GM19397 (cell line): Measurements from ENCODE around the gene UQCC3.
"Not testable (repeated sequence)": the region's sequence is repeated elsewhere in the genome, so short reads cannot be mapped to it uniquely, and the experiment has no call there.

ENCODE experiments used
- ATAC-seq: cut with Tn5 transposase; IDR thresholded peaks from one replicate; pipeline ENCODE4 v1.9.1; 2021; ENCODE audit warnings: mild to moderate bottlenecking, moderate library complexity; ENCODE audit not compliant: unreplicated experiment

UQCC3 gene

GRCh38 chr11:62665599-62666258 lies 5.7 kb upstream of the UQCC3 start:
- ATAC-seq, result no peak

- no peak for ATAC-seq
Measured at GRCh38 chr11:62666259-62666926, 5.1 kb upstream of the UQCC3 start.

GRCh38 chr11:62667460-62667859 lies 4.0 kb upstream of the UQCC3 start:
- no peak for ATAC-seq

- ATAC-seq, result no peak
Measured at GRCh38 chr11:62669420-62670161, 1.9 kb upstream of the UQCC3 start.

GRCh38 chr11:62671236-62671607 lies 251 bp upstream of the UQCC3 start:
- ATAC-seq, result no peak

GRCh38 chr11:62673196-62673525 lies 1.7 kb downstream of the UQCC3 start:
- no peak for ATAC-seq

- not testable (repeated sequence) for ATAC-seq
Measured at GRCh38 chr11:62675415-62675814, 3.9 kb downstream of the UQCC3 start.

- ATAC-seq, result no peak
Measured at GRCh38 chr11:62676698-62677097, 5.2 kb downstream of the UQCC3 start.

GRCh38 chr11:62677156-62677555 lies 5.7 kb downstream of the UQCC3 start:
- ATAC-seq, result no peak

- no peak for ATAC-seq
Measured at GRCh38 chr11:62677714-62678113, 6.2 kb downstream of the UQCC3 start.

- ATAC-seq, result no peak
Measured at GRCh38 chr11:62678433-62678769, 6.9 kb downstream of the UQCC3 start.

- ATAC-seq, result peak; percentile 70
Measured at GRCh38 chr11:62678770-62679696, 7.6 kb downstream of the UQCC3 start, which contains the start of gene UBXN1. TSS of gene UBXN1 (minus strand) at chr11:62679073. CDS start at chr11:62678923, 150 bp downstream.

GRCh38 chr11:62680825-62681240 lies 9.4 kb downstream of the UQCC3 start:
- no peak for ATAC-seq

GRCh38 chr11:62682518-62682917 lies 11.0 kb downstream of the UQCC3 start:
- ATAC-seq, result no peak

GRCh38 chr11:62687508-62688396 lies 16.3 kb downstream of the UQCC3 start:
- no peak for ATAC-seq

GRCh38 chr11:62688491-62688890 lies 17.0 kb downstream of the UQCC3 start:
- no peak for ATAC-seq

- ATAC-seq, result no peak
Measured at GRCh38 chr11:62689421-62690183, 18.1 kb downstream of the UQCC3 start, which contains the start of gene LRRN4CL. TSS of gene LRRN4CL (minus strand) at chr11:62689530. CDS start at chr11:62688508, 1,022 bp downstream.

GRCh38 chr11:62693624-62694023 lies 22.2 kb downstream of the UQCC3 start:
- not testable (repeated sequence) for ATAC-seq
